Natural killer cell treated with Interleukin-12 subunit alpha and Interleukin-12 subunit beta and Interleukin-15 and Interleukin-18, amount 100 ng/mL, for 72 hours (primary cell): ENCODE measurements around the gene APOLD1. TPM values are rescaled to one million over a fixed set of nuclear protein-coding genes. Genes with fewer than 3 reads are reported as not detected.

Source experiments
- total RNA-seq, 2 donors: library from RNA; stranded (reverse); gene quantifications; one replicate each; pipeline ENCODE4 v1.2.3, GENCODE V29; 2022

Gene APOLD1
- total RNA-seq, 2 donors from 2014 or later = 0.90 to 3.3 TPM

Other genes starting within 250 kb of the APOLD1 start
- gene DUSP16, start 222.8 kb upstream of the APOLD1 start, total RNA-seq = 10 to 100 TPM; 21.8 to 22.8 TPM
- gene CREBL2, start 173.8 kb upstream of the APOLD1 start, total RNA-seq = 10 to 100 TPM; 15.5 to 15.9 TPM
- 1 to 10 TPM; 6.4 to 9.9 TPM for gene GPR19, start 89.5 kb upstream of the APOLD1 start, total RNA-seq
- gene CDKN1B, start 68.3 kb upstream of the APOLD1 start, total RNA-seq = 10 to 100 TPM; 24.6 to 38.1 TPM
- gene DDX47, start 27.7 kb downstream of the APOLD1 start, total RNA-seq = 10 to 100 TPM; 79.2 to 81.3 TPM
- not detected for gene GPRC5A, start 105.9 kb downstream of the APOLD1 start, total RNA-seq
- gene GPRC5D, start 166.5 kb downstream of the APOLD1 start, total RNA-seq = not detected
- gene HEBP1, start 214.6 kb downstream of the APOLD1 start, total RNA-seq = 10 to 100 TPM; 11.2 to 13.9 TPM